HG03066 (cell line): ENCODE results near the gene OGFOD3.

ENCODE experiments used
- ATAC-seq: cut with Tn5 transposase; IDR thresholded peaks from one replicate; pipeline ENCODE4 v1.9.1; 2021; ENCODE audit warnings: low read depth; ENCODE audit not compliant: unreplicated experiment

OGFOD3 gene

GRCh38 chr17:82447876-82448275 is 29.5 kb upstream of the OGFOD3 start:
- ATAC-seq: no peak

GRCh38 chr17:82446649-82447048 is 28.3 kb upstream of the OGFOD3 start:
- no peak for ATAC-seq

GRCh38 chr17:82446124-82446523 is 27.7 kb upstream of the OGFOD3 start:
- ATAC-seq: no peak

- no peak for ATAC-seq
These were observed 27.2 kb upstream of the OGFOD3 start for GRCh38 chr17:82445542-82445941.

- ATAC-seq: no peak
These were observed 26.6 kb upstream of the OGFOD3 start for GRCh38 chr17:82444941-82445521.

- ATAC-seq: no peak
These were observed 26.0 kb upstream of the OGFOD3 start for GRCh38 chr17:82444284-82444893.

- no peak for ATAC-seq
These were observed 25.3 kb upstream of the OGFOD3 start for GRCh38 chr17:82443465-82444283.

- ATAC-seq: no peak
These were observed 24.5 kb upstream of the OGFOD3 start for GRCh38 chr17:82442643-82443464.

GRCh38 chr17:82441691-82442487 is 23.5 kb upstream of the OGFOD3 start:
- no peak for ATAC-seq

GRCh38 chr17:82440991-82441627 is 22.7 kb upstream of the OGFOD3 start:
- ATAC-seq: no peak

GRCh38 chr17:82440469-82440981 is 22.1 kb upstream of the OGFOD3 start:
- ATAC-seq: no peak

GRCh38 chr17:82439829-82440365 is 21.5 kb upstream of the OGFOD3 start:
- no peak for ATAC-seq

GRCh38 chr17:82439194-82439828 is 20.9 kb upstream of the OGFOD3 start:
- ATAC-seq: no peak

GRCh38 chr17:82438401-82439193 is 20.2 kb upstream of the OGFOD3 start:
- ATAC-seq: no peak

- ATAC-seq: no peak
These were observed 18.9 kb upstream of the OGFOD3 start for GRCh38 chr17:82437325-82437668.

GRCh38 chr17:82436601-82437324 is 18.4 kb upstream of the OGFOD3 start:
- ATAC-seq: no peak
